GM19467 (cell line): Measurements from ENCODE around the gene ADM2.
"Not testable (repeated sequence)": the region's sequence is repeated elsewhere in the genome, so short reads cannot be mapped to it uniquely, and the experiment has no call there.

Source experiments
- ATAC-seq: cut with Tn5 transposase; IDR thresholded peaks from one replicate; pipeline ENCODE4 v1.9.1; 2021; ENCODE audit warnings: mild to moderate bottlenecking, moderate library complexity; ENCODE audit not compliant: unreplicated experiment

ADM2 gene

GRCh38 chr22:50533856-50534711, 52.7 kb downstream of the ADM2 start:
- not testable (repeated sequence) for ATAC-seq

GRCh38 chr22:50535113-50535512, 53.8 kb downstream of the ADM2 start:
- ATAC-seq: no peak
